Anterior cingulate cortex (tissue), 58 donors: Measurements from ENCODE around the gene KCNJ10.

ENCODE experiments used
- DNase-seq, 58 donors: peaks; one replicate each; lab custom pipeline; 2025; lab: John Stamatoyannopoulos, UW

KCNJ10 gene

DNA sequence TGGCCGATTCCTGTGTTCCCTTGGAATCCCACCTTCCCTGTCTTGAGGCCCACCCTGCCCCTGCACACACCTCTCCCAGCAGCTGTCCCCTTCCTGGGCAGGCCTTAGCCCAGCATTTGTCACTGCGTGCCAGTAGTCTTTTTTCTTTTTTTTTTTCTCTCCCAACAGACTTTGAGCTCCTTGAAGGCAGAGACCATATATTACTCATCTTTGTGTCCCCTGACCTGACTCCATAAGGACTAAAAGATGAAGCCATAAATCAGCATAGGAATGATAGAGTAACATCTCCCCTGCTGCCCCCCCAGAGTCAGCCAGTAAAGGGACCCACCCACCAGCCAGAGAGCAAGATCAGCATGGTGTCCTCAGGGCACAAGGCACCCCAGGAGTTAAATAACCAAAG lies 65.5 kb downstream of the KCNJ10 start:
- no peak for DNase-seq

DNA sequence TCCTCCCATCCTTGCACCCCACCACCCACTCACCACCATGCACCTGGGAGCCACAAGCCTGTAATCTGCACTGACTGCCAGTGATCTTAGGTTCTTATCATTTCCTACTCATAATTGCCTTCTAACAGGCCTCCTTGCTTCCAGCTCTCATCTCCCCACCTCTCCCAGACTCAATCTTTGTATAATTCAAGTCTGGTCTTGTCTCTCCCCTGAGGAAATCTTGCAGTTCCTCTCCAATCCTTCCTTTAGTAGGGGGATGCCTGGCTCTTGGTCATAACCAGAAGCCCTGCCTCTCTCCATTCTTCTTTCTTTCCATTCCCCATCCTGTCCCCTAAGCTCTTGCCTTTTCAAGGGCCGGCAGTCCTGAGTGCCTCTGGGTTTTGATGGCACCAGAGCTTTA lies 66.0 kb downstream of the KCNJ10 start:
- no peak for DNase-seq

DNA sequence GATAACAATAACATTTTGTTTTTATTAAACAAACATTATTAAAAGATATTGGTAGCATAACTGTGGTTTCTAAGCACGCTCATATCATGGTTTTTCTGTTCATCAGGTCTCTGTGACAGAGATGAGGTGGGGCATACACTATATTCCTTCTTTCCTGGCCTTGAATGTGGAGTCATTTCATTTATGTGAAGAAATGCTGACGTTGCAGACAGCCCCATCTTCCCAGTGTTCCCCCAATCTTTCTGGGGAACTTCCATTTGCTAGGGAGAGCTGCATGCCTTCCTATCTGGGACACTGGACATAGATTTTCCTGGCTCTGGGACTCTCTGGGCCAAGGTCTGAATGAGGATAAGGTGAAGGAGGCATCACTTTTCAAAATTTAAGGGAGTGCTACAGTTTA lies 68.5 kb downstream of the KCNJ10 start:
- DNase-seq: no peak

DNA sequence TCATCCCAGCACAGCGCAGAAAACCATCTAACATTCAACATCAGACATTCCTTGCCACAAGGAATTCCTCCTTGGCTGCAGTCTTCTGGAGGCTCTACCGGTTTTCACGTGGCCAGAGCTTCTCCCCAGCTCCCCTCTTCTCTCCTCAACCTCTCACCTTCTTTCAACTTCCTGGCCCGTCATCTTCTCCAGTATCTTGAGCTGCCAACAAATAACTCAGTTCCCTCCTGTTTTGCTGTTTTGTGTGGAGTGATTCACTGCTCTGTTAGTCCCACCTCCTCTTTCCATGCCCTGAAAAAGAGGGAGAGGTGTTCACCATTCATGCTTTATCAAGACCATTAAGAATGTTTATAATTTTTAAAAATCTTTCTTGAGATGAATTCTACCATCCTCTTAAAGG lies 70.8 kb downstream of the KCNJ10 start:
- DNase-seq: no peak

DNA sequence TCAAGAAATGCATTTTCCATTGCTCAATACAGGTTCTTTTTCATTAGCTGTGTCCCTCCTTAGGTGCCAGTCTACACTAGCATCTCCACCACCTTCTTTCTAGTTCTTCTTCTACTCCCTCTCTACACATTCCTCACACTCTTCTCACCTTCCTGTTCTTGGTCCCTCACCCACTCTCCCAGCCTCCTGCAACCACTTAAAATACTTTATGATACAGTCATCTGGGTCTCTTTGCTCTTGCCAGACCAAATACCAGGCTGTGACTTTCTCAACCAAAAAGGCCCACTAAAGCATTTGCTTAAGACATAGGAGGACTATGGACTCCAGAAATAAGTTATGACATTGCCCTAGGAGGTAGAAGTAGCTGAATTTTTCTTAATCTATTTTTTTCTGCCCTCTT lies 73.3 kb downstream of the KCNJ10 start:
- no peak for DNase-seq

DNA sequence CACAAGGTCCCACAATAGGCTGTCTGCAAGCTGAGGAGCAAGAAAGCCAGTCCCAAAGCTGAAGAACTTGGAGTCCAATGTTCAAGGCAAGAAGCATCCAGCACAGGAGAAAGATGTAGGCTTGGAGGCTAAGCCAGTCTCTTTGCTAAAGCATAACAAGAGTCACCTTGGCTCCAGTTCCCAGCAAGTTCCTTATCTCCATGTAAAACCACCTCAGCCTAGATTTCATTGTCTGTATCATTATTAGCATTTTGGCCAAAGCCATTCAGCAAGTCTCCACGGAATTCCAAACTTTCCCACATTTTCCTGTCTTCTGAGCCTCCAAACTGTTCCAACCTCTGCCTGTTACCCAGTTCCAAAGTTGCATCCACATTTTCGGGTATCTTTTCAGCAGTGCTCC lies 75.1 kb downstream of the KCNJ10 start:
- DNase-seq: no peak

DNA sequence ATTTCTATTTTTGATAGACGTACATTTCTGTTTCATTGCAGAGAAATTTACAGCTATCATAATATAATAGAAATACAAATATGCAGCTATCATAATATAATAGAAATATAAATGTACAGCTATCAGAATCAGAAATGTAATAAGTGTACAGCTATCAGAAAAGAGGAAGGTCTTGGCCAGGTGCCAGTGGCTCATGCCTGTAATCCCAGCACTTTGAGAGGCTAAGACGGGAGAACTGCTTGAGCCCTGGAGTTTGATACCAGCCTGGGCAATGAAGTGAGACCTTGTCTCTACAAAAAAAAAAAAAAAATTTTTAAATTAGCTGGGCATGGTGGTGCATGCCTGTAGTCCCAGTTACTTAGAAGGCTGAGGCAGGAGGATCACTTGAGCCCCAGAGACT lies 76.0 kb downstream of the KCNJ10 start:
- DNase-seq: peak in 1 of 58 donors; percentile 5

DNA sequence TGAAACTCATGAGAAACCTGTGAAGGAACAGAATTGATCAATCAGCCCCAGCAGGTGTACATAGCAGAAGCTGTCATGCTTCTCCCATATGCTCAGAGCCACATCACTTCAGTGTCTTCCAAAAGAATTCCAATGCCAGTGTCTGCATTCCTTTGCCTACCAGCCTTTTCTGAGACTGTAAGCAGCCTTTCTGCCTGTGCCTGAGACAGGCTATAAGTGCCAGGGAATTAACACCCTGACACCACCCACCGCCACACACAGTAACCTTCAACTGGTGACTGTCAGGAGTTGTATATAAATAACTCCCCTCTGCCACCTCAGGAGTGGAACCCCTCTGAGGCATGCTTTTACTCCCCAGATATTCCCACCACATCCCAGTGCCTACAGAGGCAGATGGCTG lies 77.8 kb downstream of the KCNJ10 start:
- no peak for DNase-seq

DNA sequence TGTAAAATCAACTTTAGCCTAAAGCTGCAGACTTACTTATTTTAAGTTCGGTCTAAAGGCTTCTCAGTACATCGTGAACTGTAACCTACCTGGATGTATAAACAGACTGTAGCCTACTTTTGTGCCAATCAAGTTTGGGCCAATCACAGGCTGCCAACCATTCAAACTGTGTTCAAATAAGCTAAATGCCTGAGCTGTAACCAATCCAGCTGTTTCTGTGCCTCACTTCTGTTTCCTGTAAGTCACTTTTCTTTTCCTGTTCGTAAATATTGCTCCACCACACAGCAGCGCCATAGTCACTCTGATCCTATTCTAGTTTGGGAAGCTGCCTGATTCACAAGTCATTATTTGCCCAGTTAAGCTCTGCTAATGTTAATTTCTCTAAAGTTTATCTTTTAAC lies 78.4 kb downstream of the KCNJ10 start:
- DNase-seq: no peak

DNA sequence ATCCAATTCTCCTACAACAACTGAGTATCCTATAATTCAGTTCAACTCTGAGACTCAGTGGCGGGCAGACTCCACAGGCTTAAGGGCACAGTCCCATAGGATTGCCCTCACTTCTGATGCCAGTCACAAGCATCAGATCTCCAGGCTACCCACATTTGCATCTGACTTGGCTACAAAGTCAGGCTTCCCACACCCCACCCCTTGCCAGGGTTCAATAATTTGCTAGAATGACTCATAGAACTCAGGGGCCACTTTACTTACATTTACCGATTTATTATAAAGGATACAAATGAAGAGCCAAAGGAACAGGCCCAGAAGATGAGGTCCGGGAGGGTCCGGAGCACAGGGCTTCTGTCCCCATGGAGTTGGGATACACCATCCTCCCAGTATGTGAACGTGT lies 80.0 kb downstream of the KCNJ10 start:
- no peak for DNase-seq

DNA sequence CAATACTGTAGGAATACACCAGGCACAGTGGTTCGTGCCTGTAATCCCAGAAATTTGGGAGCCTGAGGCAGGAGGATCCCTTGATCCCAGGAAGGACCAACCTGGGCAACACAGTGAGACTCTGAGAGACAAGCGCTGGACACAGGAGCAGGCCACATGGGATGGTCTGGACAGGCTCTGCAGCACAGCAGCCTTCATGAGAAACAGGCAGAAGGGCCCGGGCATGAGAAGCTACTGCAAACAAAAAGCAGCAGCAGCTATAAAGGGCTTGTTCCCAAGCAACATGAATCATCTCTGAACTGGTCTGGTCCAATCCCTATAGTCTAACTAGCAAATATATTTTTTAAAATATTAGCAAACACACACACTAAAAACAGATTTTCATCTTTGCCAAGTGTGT lies 80.4 kb downstream of the KCNJ10 start:
- no peak for DNase-seq

DNA sequence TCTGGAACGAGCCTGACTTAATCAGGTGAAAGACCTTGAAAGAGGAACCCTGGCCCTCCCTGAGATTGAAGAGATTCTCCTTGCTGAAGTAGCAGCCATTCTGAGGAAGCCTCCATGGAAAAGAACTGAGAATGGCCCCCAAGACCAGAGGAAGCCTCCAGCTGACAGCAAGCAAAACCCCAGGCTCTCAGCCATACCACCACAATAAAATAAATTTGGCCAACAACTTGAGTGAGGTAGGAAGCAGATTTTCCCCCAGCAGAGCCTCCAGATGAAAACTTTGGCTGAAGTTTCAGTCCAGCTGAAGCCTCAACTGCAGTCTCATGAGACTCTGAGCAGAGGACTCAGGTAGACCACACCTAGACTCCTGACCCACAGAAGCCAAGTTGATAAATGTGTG lies 82.0 kb downstream of the KCNJ10 start:
- DNase-seq: no peak

DNA sequence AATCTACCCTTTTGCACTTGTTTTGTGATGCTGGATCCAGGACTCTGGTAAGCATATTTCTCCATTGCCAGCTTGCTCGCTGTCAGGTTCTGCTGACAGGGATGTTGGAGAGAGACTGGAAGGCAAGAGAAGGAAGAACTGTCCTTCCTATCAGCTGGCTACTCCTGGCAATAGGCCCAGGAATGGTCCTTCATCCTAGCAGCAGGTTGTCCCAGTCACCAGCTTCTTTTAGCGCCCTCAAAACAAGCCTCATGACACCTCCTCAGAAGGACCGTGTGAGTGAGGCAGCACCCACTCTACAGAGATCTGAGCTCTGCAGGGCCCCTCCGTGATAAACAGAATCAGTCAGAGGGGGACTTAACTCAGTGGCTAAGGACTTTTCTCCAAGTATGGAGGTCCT lies 82.8 kb downstream of the KCNJ10 start:
- no peak for DNase-seq

DNA sequence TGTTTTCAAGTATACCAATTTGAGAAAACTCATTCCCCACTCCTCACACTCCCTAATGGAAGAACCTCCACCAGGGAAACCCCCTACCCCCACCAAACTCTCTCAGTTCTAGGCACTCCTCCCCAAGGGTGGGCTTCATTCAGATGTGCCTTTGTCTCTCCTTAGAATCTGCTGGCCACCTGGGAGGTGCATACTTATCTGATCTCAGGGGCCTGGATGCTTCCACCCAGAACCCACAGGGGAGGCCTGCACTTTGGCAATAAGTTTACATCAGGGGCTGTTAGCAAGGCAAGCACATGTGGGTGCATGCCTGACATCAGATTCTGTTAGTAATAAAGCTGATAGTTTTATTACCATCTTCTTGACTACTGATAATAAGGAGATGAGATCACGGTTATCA lies 83.4 kb downstream of the KCNJ10 start:
- DNase-seq: no peak

DNA sequence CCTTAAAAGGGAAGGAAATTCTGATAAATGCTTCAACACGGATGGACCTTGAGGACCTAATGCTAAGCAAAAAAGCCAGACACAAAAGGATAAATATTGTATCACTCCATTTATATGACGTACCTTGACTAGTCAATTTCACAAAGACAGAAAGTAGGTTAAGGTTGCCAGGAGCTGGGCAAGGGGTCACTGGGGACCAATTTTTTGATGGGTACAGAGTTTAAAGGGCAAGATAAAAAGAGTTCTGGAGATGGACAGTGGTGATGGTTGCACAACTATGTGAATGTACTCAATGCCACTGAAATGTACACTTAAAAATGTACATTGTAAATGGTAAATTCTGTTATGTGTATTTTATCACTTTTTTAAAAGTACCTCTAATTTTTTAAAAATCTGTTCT lies 83.9 kb downstream of the KCNJ10 start:
- no peak for DNase-seq

DNA sequence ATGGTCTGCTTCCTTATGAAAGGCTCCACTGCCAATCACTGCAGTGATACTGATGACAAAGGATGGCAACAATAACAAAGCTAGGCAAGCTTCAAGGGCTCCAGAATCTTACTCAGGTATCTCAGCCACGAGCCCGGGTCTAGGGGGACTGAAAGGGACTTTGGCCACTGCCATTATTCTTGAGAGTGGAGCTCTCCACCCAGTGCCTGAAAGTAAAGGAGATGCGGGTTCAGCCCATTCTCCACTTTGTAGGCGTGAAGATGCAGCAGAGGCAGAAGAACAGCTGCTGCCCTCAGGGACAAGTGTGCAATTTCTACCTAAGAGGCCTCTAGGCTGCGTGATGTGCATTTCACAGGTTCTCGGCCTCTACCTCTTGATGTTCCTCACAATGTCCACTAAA lies 84.5 kb downstream of the KCNJ10 start:
- no peak for DNase-seq

DNA sequence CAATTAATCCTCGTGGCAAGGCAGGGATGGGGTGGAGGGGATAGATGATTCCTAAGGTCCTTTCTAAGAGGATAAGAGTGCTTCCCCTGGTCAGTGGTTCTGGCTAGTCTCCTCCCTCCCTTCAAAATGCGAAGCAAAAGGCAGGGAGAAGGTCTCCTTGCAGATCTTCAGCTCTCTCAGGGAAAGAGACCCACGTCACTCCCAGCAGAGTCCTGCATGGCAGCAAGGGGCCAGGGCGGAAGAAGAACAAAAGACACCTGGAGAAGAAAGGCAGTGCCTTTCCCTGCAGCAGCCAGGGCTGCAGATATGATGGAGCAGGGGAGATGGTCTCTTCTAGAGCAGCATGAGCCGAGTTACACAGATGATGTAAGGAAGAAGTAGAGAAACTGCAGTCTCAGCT lies 86.3 kb downstream of the KCNJ10 start:
- DNase-seq: no peak

DNA sequence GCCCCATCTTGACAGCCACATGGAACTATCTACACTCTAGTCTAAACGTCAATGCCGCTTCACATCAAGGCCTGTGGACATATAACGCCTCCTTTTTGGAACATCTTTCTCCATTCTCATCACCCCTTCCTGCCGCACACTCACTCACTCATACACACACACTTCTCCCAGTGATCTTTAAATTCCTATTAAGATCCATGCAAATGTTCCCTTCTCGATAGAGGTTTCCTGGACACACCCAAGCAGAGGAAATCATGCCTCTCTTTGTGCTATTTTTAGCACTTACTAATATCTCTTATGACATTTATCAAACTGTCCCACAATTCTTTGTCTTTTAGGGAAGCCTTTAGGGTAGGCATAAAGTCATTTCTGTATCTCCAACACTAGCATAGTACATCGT lies 87.7 kb downstream of the KCNJ10 start:
- no peak for DNase-seq

DNA sequence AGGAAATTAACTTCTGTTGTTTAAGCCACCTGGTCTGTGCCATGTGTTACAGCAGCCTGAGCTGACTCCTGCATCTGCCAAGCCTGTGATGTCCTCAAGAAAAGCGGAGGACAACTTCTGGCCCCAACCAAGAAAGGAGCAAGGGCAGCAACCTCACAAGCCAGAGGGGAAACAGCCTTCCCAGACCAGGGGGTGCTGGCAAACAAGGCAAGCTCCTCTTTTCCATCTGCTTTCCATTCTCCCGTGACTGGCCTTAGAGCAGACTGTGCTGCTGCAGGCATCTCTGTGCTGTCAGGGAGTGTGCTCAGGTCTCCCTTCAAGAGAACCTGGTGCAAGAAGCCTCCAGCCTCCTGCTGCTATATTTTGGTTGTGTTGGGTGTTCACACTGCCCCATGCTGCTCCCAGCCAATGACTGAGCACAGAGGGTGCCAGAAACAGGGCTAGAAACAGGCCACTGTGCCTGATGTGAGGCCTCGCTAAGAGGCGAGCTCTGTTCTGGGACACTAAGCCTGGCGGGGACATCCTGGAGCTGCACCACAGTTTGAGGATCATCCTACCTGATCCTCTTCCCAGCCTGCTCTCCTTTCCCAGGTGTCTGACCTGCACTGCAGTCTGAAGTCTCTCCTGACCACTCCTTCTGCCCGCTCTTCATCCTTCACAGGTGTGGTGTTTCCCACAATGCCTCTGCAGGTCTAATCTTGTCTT lies 88.5 kb downstream of the KCNJ10 start:
- DNase-seq: no peak

DNA sequence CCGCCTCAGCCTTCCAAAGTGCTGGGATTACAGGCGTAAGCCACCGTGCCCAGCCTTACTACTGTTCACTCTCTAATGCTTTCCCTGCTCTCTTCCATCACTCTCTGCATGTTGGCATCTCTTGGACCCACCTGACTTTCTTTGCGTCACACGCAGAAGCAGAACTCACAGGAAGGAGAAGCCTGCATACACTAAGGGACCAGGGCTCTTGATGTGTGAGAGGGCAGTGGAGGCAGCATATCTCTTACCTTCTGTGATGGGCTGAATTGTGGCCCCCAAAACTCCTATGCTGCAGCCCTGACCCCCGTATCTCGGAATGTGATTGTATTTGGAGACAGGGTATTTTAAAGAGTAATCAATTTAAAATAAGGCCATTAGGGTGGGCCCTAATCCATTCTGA lies 89.2 kb downstream of the KCNJ10 start:
- DNase-seq: no peak

DNA sequence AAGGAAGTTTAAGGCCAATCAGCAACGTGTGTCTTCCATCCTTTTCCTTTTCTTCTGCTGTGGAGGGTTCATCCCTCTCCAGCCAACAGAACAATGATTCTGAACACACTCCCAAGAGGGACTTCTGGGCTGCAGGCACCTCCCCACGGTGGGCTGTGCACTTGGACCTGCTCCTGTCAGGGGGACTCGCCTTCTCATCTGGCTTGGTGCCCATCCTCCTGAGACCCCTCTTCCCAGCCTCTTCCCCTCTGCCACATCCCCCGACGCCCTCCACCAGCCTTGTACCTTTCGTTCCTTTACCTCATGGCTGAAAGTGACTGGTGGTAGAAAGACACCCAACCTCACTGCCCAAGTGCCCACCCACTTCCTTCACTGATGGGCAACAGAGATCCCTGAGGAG lies 89.9 kb downstream of the KCNJ10 start:
- DNase-seq: no peak

DNA sequence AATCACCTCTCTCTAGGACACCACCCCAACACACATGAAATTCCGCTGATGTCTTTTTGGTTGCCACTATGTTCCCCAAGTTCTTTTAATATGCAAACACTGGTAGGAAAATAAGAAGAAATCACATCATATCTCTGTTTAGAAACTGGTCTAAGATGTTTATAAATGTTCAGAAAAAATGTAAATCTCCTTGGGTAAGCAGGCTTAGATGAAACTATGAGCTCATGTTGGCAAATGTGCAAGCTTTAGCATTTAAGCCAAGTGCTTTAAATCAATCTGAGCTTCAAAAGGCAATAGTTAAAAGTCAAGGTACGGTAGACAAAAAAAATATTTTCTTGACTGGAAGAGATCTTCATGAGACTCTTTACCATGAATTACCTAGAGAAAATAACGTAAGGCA lies 90.7 kb downstream of the KCNJ10 start:
- no peak for DNase-seq

DNA sequence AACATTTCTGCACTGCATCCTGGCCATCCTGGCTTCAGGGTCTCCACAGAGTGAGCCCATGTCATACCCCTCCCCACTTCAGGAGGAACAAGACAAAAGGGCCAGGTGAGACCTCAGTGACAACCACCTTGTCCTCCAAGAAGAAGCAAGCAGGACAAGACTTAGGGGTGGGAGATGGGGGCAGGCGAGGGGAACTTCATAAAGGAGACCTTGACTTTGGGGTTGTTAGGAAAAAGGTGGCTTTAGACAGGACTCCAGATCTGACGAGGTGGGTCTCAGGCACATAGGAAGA lies 91.9 kb downstream of the KCNJ10 start:
- no peak for DNase-seq
